MM.1S (cell line): Measurements from ENCODE around the gene MYLK.

Experiments used
- DNase-seq: peaks from one replicate; pipeline ENCODE4 v3.0.0-alpha.2; 2015
- H2AFZ ChIP-seq: fragments of 300-600 bp; sonication (generic); 2 replicates; pipeline ENCODE4 v1.6.0; 2016; ENCODE audit warnings: antibody characterized with exemption, low read length
- H3F3A ChIP-seq: fragments of 300-600 bp; sonication (generic); 2 replicates; pipeline ENCODE4 v1.6.1; 2016; ENCODE audit warnings: mild to moderate bottlenecking, antibody characterized with exemption, low read length, moderate library complexity, mixed read lengths; ENCODE audit not compliant: insufficient read depth
- H3K27ac ChIP-seq: fragments of 300-600 bp; sonication (generic); 2 replicates; pipeline ENCODE4 v1.5.1; 2016; ENCODE audit warnings: mild to moderate bottlenecking, low read length
- H3K27me3 ChIP-seq: fragments of 300-600 bp; sonication (generic); replicated peaks from 2 replicates; pipeline ENCODE4 v1.6.0; 2016; ENCODE audit warnings: low read length; ENCODE audit not compliant: insufficient read depth
- H3K36me3 ChIP-seq: fragments of 300-600 bp; sonication (generic); replicated peaks from 2 replicates; pipeline ENCODE4 v1.6.1; 2016; ENCODE audit warnings: mild to moderate bottlenecking, low read length, mixed read lengths; ENCODE audit not compliant: insufficient read depth
- H3K4me1 ChIP-seq: fragments of 300-600 bp; sonication (generic); 2 replicates; pipeline ENCODE4 v1.6.1; 2016; ENCODE audit warnings: low read length, mixed read lengths
- H3K4me2 ChIP-seq: fragments of 300-600 bp; sonication (generic); 2 replicates; pipeline ENCODE4 v1.6.0; 2016; ENCODE audit warnings: low read depth, low read length
- H3K4me3 ChIP-seq: fragments of 300-600 bp; sonication (generic); 2 replicates; pipeline ENCODE4 v1.5.1; 2016; ENCODE audit warnings: low read length, mixed read lengths
- H3K79me2 ChIP-seq: fragments of 300-600 bp; sonication (generic); 2 replicates; pipeline ENCODE4 v1.6.1; 2016; ENCODE audit warnings: mixed run types, low read length, mixed read lengths
- H3K9ac ChIP-seq: fragments of 300-600 bp; sonication (generic); 2 replicates; pipeline ENCODE4 v1.6.1; 2016; ENCODE audit warnings: low read length, mixed read lengths
- H3K9me2 ChIP-seq: fragments of 300-600 bp; sonication (generic); replicated peaks from 2 replicates; pipeline ENCODE4 v1.6.1; 2016; ENCODE audit warnings: mild to moderate bottlenecking, low read length, mixed read lengths; ENCODE audit not compliant: insufficient read depth
- H3K9me3 ChIP-seq: fragments of 300-600 bp; sonication (generic); replicated peaks from 2 replicates; pipeline ENCODE4 v1.6.1; 2016; ENCODE audit warnings: mild to moderate bottlenecking, low read length, mixed read lengths; ENCODE audit not compliant: insufficient read depth
- H4K20me1 ChIP-seq: fragments of 300-600 bp; sonication (generic); 2 replicates; pipeline ENCODE4 v1.6.1; 2016; ENCODE audit warnings: mild to moderate bottlenecking, low read length, moderate library complexity, mixed read lengths; ENCODE audit not compliant: insufficient read depth
- EZH2 ChIP-seq: fragments of 300-600 bp; sonication (generic); optimal IDR thresholded peaks from 2 replicates; pipeline ENCODE3; 2017; ENCODE audit warnings: low read depth, mild to moderate bottlenecking, antibody characterized with exemption, low read length, mixed read lengths
- EZH2phosphoT487 ChIP-seq: fragments of 300-600 bp; sonication (generic); IDR thresholded peaks from 2 replicates; pipeline ENCODE4 v1.6.1; 2018; ENCODE audit warnings: antibody characterized with exemption, low read length
- TF ChIP-seq, protein P1 (sequence below): fragments of 300-600 bp; sonication (generic); IDR thresholded peaks from 2 replicates; pipeline ENCODE4 v1.5.1; 2016; ENCODE audit warnings: antibody characterized with exemption, low read length, mixed read lengths

The MYLK gene

DNA sequence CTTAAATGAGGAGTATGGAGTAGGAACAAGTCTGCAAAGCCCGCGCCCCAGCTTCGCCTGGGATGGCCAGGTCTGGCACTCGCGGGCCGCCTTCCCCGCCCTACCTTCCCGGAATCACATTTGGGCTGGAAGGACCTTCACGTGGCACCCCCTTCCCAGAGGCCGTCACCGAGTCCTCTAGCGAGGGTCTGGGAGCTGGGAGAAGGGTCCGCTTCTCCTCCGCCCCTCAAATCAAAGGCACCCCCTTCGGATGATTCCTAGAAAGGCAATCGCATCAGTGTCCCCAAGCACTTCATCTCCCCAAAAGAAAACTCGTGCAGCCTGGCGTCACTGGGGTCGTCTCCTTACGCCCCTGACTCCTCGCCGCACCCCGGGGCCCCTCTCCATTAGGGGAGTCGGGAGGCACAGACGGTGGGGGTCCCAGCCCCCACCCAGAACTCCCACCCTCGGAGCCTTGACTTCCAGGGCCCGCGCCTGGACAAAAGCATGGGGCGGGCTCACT lies 380 bp downstream of the MYLK start:
- Histone ChIP-seq H3F3A (no peaks in the 10 kb centered on the region), H3K4me2 (peak overlapping the region; percentile 47; the same call in 1 of the 2 replicates), H3K9me2 (no peaks in the 10 kb centered on the region), H3K36me3 (no peaks in the 10 kb centered on the region), H3K27me3 (no peaks in the 10 kb centered on the region), H3K4me1 (no peaks in the 10 kb centered on the region; the same call in 1 of the 2 replicates), H3K79me2 (no peaks in the 10 kb centered on the region), H3K9ac (no peak overlapping the region), H3K4me3 (peak overlapping the region; percentile 40; the same call in 1 of the 2 replicates), H3K9me3 (no peaks in the 10 kb centered on the region), H4K20me1 (no peaks in the 10 kb centered on the region), H3K27ac (no peak overlapping the region), H2AFZ (no peak overlapping the region)
- TF ChIP-seq EZH2phosphoT487, result no peak
- TF ChIP-seq EZH2, result no peak
- TF ChIP-seq, protein P1, sequence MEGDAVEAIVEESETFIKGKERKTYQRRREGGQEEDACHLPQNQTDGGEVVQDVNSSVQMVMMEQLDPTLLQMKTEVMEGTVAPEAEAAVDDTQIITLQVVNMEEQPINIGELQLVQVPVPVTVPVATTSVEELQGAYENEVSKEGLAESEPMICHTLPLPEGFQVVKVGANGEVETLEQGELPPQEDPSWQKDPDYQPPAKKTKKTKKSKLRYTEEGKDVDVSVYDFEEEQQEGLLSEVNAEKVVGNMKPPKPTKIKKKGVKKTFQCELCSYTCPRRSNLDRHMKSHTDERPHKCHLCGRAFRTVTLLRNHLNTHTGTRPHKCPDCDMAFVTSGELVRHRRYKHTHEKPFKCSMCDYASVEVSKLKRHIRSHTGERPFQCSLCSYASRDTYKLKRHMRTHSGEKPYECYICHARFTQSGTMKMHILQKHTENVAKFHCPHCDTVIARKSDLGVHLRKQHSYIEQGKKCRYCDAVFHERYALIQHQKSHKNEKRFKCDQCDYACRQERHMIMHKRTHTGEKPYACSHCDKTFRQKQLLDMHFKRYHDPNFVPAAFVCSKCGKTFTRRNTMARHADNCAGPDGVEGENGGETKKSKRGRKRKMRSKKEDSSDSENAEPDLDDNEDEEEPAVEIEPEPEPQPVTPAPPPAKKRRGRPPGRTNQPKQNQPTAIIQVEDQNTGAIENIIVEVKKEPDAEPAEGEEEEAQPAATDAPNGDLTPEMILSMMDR, result no peak
- no peak for DNase-seq

DNA sequence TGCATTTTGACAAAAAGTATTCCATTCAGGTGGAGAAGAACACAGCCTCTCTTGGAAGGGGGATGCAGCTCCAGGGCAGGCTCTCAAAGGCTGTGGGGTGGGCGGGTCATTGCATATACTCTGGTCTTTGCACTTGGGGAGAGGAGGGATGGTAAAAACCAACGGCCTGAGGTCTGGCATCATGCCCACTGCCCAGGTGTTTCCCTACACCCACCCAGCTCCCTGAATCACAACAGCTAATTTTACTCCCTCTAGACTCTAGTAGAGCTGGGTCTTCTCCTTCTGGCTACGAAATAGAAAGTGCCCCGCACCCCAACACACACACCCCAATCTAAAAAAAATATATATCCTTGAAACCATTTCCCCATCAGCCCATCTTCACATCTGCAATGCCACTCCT lies 1.0 kb downstream of the MYLK start:
- no peaks in the 10 kb centered on the region for H3K79me2 ChIP-seq
- no peaks in the 10 kb centered on the region for H4K20me1 ChIP-seq
- DNase-seq, result no peak
- H3K36me3 ChIP-seq, result no peaks in the 10 kb centered on the region
- no peak overlapping the region for H2AFZ ChIP-seq
- H3K4me3 ChIP-seq, result no peak overlapping the region
- H3K4me1 ChIP-seq, result no peaks in the 10 kb centered on the region; the same call in 1 of the 2 replicates
- H3K9ac ChIP-seq, result no peak overlapping the region
- H3K9me3 ChIP-seq, result no peaks in the 10 kb centered on the region
- H3K9me2 ChIP-seq, result no peaks in the 10 kb centered on the region
- no peaks in the 10 kb centered on the region for H3F3A ChIP-seq
- no peaks in the 10 kb centered on the region for H3K27me3 ChIP-seq
- no peak overlapping the region for H3K27ac ChIP-seq
- no peak overlapping the region for H3K4me2 ChIP-seq
- no peak for TF ChIP-seq EZH2
- TF ChIP-seq EZH2phosphoT487, result no peak
- TF ChIP-seq, protein P1, result no peak

DNA sequence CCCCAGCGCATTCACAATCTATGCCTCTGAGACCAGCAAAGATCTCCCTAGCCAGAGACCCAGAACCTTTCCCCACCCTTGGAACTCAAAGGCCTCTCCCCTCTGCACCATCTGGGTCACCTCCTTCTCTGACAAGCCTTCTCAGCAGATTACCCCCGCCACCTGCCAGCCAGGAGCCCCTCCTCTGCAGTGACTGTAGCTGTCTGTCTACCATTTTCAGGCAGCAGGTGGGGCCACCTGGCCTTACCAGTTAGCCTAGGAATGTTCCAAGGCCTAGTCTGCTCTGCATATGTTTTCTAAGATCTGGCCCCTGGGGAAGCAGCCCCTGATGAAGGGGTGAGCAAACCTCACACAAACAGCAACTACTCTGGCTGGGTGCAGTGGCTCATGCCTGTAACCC lies 2.4 kb downstream of the MYLK start:
- Histone ChIP-seq H3K79me2 (no peaks in the 10 kb centered on the region), H3K4me3 (no peak overlapping the region), H3K9ac (no peak overlapping the region), H2AFZ (no peak overlapping the region), H3K4me2 (no peak overlapping the region), H3K27me3 (no peaks in the 10 kb centered on the region), H3K36me3 (no peaks in the 10 kb centered on the region), H4K20me1 (no peaks in the 10 kb centered on the region), H3F3A (no peaks in the 10 kb centered on the region), H3K4me1 (no peaks in the 10 kb centered on the region; the same call in 1 of the 2 replicates), H3K9me3 (no peaks in the 10 kb centered on the region), H3K9me2 (no peaks in the 10 kb centered on the region), H3K27ac (no peak overlapping the region)
- TF ChIP-seq EZH2, result no peak
- TF ChIP-seq, protein P1, result no peak
- TF ChIP-seq EZH2phosphoT487, result no peak
- no peak for DNase-seq
